Panc1 (cell line): ENCODE measurements around the gene CTCFL.

Source experiments
- POLR2AphosphoS5 ChIP-seq: IDR thresholded peaks from 2 replicates; pipeline ENCODE4 v1.6.1; 2012; ENCODE audit warnings: mild to moderate bottlenecking, low read depth, low read length, moderate library complexity
- SIN3A ChIP-seq: IDR thresholded peaks from 2 replicates; pipeline ENCODE4 v1.6.1; 2012; ENCODE audit warnings: low read depth, mild to moderate bottlenecking, low read length, moderate library complexity, borderline replicate concordance; ENCODE audit not compliant: insufficient read depth
- TF ChIP-seq, protein P1 (sequence below): fragments of 450-650 bp; IDR thresholded peaks from 2 replicates; pipeline ENCODE4 v1.5.1; 2017; ENCODE audit warnings: mild to moderate bottlenecking
- TF ChIP-seq, protein P2 (sequence below), 2 experiments: IDR thresholded peaks; 2 replicates each; pipeline ENCODE4 v1.6.1; 2011 to 2012; ENCODE audit warnings: low read depth in 2 of 2, control low read depth in 1 of 2, low read length in 1 of 2, mild to moderate bottlenecking in 1 of 2, moderate library complexity in 1 of 2; ENCODE audit not compliant: insufficient read depth in 1 of 2

DNA sequence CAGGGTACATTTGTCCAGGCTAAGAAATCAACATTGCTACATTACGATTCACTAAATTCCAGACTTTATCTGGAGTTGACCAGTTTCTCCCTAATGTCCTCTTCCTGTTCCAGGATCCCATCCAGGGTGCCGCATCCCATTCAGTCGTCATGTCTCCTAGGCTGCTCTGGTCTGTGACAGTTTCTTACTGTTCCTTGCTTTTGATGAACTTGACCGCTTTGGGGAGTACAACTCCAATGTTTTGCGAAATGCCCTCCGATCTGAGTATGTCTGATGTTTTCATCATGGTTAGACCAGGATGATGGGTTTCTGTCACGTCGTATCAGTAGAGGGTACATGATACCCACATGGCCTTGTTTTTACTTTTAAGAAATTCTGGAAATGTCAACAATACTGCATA lies 62.2 kb downstream of the CTCFL start:
- TF ChIP-seq, protein P1, sequence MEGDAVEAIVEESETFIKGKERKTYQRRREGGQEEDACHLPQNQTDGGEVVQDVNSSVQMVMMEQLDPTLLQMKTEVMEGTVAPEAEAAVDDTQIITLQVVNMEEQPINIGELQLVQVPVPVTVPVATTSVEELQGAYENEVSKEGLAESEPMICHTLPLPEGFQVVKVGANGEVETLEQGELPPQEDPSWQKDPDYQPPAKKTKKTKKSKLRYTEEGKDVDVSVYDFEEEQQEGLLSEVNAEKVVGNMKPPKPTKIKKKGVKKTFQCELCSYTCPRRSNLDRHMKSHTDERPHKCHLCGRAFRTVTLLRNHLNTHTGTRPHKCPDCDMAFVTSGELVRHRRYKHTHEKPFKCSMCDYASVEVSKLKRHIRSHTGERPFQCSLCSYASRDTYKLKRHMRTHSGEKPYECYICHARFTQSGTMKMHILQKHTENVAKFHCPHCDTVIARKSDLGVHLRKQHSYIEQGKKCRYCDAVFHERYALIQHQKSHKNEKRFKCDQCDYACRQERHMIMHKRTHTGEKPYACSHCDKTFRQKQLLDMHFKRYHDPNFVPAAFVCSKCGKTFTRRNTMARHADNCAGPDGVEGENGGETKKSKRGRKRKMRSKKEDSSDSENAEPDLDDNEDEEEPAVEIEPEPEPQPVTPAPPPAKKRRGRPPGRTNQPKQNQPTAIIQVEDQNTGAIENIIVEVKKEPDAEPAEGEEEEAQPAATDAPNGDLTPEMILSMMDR, result no peak
- TF ChIP-seq, protein P2, sequence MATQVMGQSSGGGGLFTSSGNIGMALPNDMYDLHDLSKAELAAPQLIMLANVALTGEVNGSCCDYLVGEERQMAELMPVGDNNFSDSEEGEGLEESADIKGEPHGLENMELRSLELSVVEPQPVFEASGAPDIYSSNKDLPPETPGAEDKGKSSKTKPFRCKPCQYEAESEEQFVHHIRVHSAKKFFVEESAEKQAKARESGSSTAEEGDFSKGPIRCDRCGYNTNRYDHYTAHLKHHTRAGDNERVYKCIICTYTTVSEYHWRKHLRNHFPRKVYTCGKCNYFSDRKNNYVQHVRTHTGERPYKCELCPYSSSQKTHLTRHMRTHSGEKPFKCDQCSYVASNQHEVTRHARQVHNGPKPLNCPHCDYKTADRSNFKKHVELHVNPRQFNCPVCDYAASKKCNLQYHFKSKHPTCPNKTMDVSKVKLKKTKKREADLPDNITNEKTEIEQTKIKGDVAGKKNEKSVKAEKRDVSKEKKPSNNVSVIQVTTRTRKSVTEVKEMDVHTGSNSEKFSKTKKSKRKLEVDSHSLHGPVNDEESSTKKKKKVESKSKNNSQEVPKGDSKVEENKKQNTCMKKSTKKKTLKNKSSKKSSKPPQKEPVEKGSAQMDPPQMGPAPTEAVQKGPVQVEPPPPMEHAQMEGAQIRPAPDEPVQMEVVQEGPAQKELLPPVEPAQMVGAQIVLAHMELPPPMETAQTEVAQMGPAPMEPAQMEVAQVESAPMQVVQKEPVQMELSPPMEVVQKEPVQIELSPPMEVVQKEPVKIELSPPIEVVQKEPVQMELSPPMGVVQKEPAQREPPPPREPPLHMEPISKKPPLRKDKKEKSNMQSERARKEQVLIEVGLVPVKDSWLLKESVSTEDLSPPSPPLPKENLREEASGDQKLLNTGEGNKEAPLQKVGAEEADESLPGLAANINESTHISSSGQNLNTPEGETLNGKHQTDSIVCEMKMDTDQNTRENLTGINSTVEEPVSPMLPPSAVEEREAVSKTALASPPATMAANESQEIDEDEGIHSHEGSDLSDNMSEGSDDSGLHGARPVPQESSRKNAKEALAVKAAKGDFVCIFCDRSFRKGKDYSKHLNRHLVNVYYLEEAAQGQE (IDR thresholded peaks at IDR 0.05; ENCODE audit: insufficient read depth in 1 of 2, low read depth in 2 of 2, low read length in 1 of 2), result no peak
- no peak for TF ChIP-seq SIN3A
- TF ChIP-seq POLR2AphosphoS5, result no peak
